ENCODE results near the gene EVI5.
"Not testable (repeated sequence)": the region's sequence is repeated elsewhere in the genome, so short reads cannot be mapped to it uniquely, and the experiment has no call there.

The EVI5 gene

GRCh38 chr1:92791487-92792066 lies 6.7 kb upstream of the EVI5 start:
- DNase-seq = no peak

GRCh38 chr1:92790867-92791266 lies 6.0 kb upstream of the EVI5 start:
- DNase-seq = no peak

- DNase-seq = no peak
Observed at GRCh38 chr1:92790081-92790480, 5.2 kb upstream of the EVI5 start.

- no peak for DNase-seq
Observed at GRCh38 chr1:92786111-92786901, 1.4 kb upstream of the EVI5 start.

- DNase-seq = peak; percentile 40
Observed at GRCh38 chr1:92784021-92784638, 778 bp downstream of the EVI5 start.

GRCh38 chr1:92783550-92783949 lies 1.4 kb downstream of the EVI5 start:
- not testable (repeated sequence) for DNase-seq

GRCh38 chr1:92778376-92778775 lies 6.5 kb downstream of the EVI5 start:
- no peak for DNase-seq

- no peak for DNase-seq
Observed at GRCh38 chr1:92774407-92774806, 10.5 kb downstream of the EVI5 start.

GRCh38 chr1:92773749-92774148 lies 11.2 kb downstream of the EVI5 start:
- not testable (repeated sequence) for DNase-seq

- no peak for DNase-seq
Observed at GRCh38 chr1:92769856-92770255, 15.1 kb downstream of the EVI5 start.

- no peak for DNase-seq
Observed at GRCh38 chr1:92768915-92769314, 16.0 kb downstream of the EVI5 start.

- DNase-seq = no peak
Observed at GRCh38 chr1:92768296-92768695, 16.6 kb downstream of the EVI5 start.

GRCh38 chr1:92764116-92764515 lies 20.8 kb downstream of the EVI5 start:
- no peak for DNase-seq

GRCh38 chr1:92762355-92762754 lies 22.6 kb downstream of the EVI5 start:
- DNase-seq = no peak

- peak; percentile 28 for DNase-seq
Observed at GRCh38 chr1:92759361-92759760, 25.5 kb downstream of the EVI5 start.

GRCh38 chr1:92756537-92756936 lies 28.4 kb downstream of the EVI5 start:
- no peak for DNase-seq

GRCh38 chr1:92755541-92756461 lies 29.1 kb downstream of the EVI5 start:
- no peak for DNase-seq

- no peak for DNase-seq
Observed at GRCh38 chr1:92754719-92755050, 30.2 kb downstream of the EVI5 start.

GRCh38 chr1:92754000-92754718 lies 30.7 kb downstream of the EVI5 start:
- peak; percentile 91 for DNase-seq

- DNase-seq = peak; percentile 8
Observed at GRCh38 chr1:92752719-92753118, 32.2 kb downstream of the EVI5 start.

GRCh38 chr1:92749024-92749634 lies 35.8 kb downstream of the EVI5 start:
- DNase-seq = peak; percentile 59

- no peak for DNase-seq
Observed at GRCh38 chr1:92748138-92748537, 36.8 kb downstream of the EVI5 start.
